ENCODE results near the gene DNAH1. TPM values are rescaled to one million over a fixed set of nuclear protein-coding genes. Genes with fewer than 3 reads are reported as not detected.

DNAH1 gene
- total and polyA plus RNA-seq, 2 experiments from 2014 or later: 0.81 to 1.8 TPM

- Mint-ChIP-seq H3K4me1 (peaks cover 12% of the 10 kb centered on the region; the same call in 2 of the 3 replicates), H3K9me3 (no peaks in the 10 kb centered on the region), H3K4me3 (no peak overlapping the region), H3K27me3 (ENCODE audit: insufficient read depth, low read depth, poor library complexity) (peaks cover 9% of the 10 kb centered on the region), H3K27ac (no peak overlapping the region), H3K36me3 (ENCODE audit: low read depth) (no peaks in the 10 kb centered on the region; the same call in 2 of the 3 replicates)
- H3K27me3 ChIP-seq (ENCODE audit: insufficient read depth): no peaks in the 10 kb centered on the region
- H3K36me3 ChIP-seq (ENCODE audit: insufficient read depth): no peaks in the 10 kb centered on the region
- H3K27ac ChIP-seq (ENCODE audit: low read depth): no peak overlapping the region
- H2AFZ ChIP-seq: no peak overlapping the region
- DNase-seq (ENCODE audit: low spot score) (no peak), ATAC-seq (no peak)
- no peaks in the 10 kb centered on the region for H4K20me1 ChIP-seq (replicated peaks; ENCODE audit: insufficient read depth)
- no peaks in the 10 kb centered on the region for H3K79me2 ChIP-seq (replicated peaks; ENCODE audit: insufficient read depth)
- TF ChIP-seq ZNF331 (CRISPR knock-in tag; IDR thresholded peaks at IDR 0.05; ENCODE audit: low read depth) (no peak), POLR2AphosphoS5 (IDR thresholded peaks at IDR 0.05; ENCODE audit: low read depth) (no peak), STAT1 (IDR thresholded peaks at IDR 0.05; ENCODE audit: unreplicated experiment) (no peak), NANOG (IDR thresholded peaks at IDR 0.05; ENCODE audit: borderline replicate concordance) (no peak), REST (IDR thresholded peaks at IDR 0.05; ENCODE audit: unreplicated experiment) (no peak), EZH2 (IDR thresholded peaks at IDR 0.05; ENCODE audit: low read depth, unreplicated experiment) (no peak), CREB1 (CRISPR knock-in tag; IDR thresholded peaks at IDR 0.05; ENCODE audit: low read depth) (no peak), JUNB (IDR thresholded peaks at IDR 0.05; ENCODE audit: unreplicated experiment) (no peak), CTCF (conservative IDR thresholded peaks at IDR 0.05; ENCODE audit: low read depth in 2 of 2) (no peak), EZH2phosphoT487 (IDR thresholded peaks at IDR 0.05; ENCODE audit: unreplicated experiment) (no peak), ZNF114 (CRISPR knock-in tag; IDR thresholded peaks at IDR 0.05) (no peak)
- TF ChIP-seq, protein P1, sequence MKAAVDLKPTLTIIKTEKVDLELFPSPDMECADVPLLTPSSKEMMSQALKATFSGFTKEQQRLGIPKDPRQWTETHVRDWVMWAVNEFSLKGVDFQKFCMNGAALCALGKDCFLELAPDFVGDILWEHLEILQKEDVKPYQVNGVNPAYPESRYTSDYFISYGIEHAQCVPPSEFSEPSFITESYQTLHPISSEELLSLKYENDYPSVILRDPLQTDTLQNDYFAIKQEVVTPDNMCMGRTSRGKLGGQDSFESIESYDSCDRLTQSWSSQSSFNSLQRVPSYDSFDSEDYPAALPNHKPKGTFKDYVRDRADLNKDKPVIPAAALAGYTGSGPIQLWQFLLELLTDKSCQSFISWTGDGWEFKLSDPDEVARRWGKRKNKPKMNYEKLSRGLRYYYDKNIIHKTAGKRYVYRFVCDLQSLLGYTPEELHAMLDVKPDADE (IDR thresholded peaks at IDR 0.05): no peak
- TF ChIP-seq, protein P2, sequence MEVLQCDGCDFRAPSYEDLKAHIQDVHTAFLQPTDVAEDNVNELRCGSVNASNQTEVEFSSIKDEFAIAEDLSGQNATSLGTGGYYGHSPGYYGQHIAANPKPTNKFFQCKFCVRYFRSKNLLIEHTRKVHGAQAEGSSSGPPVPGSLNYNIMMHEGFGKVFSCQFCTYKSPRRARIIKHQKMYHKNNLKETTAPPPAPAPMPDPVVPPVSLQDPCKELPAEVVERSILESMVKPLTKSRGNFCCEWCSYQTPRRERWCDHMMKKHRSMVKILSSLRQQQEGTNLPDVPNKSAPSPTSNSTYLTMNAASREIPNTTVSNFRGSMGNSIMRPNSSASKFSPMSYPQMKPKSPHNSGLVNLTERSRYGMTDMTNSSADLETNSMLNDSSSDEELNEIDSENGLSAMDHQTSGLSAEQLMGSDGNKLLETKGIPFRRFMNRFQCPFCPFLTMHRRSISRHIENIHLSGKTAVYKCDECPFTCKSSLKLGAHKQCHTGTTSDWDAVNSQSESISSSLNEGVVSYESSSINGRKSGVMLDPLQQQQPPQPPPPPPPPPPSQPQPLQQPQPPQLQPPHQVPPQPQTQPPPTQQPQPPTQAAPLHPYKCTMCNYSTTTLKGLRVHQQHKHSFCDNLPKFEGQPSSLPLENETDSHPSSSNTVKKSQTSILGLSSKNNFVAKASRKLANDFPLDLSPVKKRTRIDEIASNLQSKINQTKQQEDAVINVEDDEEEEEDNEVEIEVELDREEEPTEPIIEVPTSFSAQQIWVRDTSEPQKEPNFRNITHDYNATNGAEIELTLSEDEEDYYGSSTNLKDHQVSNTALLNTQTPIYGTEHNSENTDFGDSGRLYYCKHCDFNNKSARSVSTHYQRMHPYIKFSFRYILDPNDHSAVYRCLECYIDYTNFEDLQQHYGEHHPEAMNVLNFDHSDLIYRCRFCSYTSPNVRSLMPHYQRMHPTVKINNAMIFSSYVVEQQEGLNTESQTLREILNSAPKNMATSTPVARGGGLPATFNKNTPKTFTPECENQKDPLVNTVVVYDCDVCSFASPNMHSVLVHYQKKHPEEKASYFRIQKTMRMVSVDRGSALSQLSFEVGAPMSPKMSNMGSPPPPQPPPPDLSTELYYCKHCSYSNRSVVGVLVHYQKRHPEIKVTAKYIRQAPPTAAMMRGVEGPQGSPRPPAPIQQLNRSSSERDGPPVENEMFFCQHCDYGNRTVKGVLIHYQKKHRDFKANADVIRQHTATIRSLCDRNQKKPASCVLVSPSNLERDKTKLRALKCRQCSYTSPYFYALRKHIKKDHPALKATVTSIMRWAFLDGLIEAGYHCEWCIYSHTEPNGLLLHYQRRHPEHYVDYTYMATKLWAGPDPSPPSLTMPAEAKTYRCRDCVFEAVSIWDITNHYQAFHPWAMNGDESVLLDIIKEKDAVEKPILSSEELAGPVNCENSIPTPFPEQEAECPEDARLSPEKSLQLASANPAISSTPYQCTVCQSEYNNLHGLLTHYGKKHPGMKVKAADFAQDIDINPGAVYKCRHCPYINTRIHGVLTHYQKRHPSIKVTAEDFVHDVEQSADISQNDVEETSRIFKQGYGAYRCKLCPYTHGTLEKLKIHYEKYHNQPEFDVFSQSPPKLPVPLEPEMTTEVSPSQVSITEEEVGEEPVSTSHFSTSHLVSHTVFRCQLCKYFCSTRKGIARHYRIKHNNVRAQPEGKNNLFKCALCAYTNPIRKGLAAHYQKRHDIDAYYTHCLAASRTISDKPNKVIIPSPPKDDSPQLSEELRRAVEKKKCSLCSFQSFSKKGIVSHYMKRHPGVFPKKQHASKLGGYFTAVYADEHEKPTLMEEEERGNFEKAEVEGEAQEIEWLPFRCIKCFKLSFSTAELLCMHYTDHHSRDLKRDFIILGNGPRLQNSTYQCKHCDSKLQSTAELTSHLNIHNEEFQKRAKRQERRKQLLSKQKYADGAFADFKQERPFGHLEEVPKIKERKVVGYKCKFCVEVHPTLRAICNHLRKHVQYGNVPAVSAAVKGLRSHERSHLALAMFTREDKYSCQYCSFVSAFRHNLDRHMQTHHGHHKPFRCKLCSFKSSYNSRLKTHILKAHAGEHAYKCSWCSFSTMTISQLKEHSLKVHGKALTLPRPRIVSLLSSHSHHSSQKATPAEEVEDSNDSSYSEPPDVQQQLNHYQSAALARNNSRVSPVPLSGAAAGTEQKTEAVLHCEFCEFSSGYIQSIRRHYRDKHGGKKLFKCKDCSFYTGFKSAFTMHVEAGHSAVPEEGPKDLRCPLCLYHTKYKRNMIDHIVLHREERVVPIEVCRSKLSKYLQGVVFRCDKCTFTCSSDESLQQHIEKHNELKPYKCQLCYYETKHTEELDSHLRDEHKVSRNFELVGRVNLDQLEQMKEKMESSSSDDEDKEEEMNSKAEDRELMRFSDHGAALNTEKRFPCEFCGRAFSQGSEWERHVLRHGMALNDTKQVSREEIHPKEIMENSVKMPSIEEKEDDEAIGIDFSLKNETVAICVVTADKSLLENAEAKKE (CRISPR knock-in tag; IDR thresholded peaks at IDR 0.05): no peak
- H3K4me1 ChIP-seq (ENCODE audit: insufficient read depth): no peaks in the 10 kb centered on the region
- no peaks in the 10 kb centered on the region for H3F3A ChIP-seq (replicated peaks; ENCODE audit: low read depth)
- H3K9me2 ChIP-seq (ENCODE audit: insufficient read depth): peaks cover 8% of the 10 kb centered on the region; the same call in 1 of the 2 replicates
- no peak overlapping the region for H3K4me2 ChIP-seq
- no peak overlapping the region for H3K4me3 ChIP-seq
Measured at GRCh38 chr3:52442409-52443267, 126.5 kb downstream of the DNAH1 start.

Measured in GM23338 (cell line).